GM12865 (cell line): ENCODE data around the gene BAZ1A.

Source experiments
- DNase-seq: peaks from one replicate; pipeline ENCODE4 v3.0.0; 2010; ENCODE audit warnings: low read depth
- H3K4me3 ChIP-seq: 2 replicates; pipeline ENCODE4 v1.5.1; 2011; ENCODE audit warnings: mild to moderate bottlenecking, low read depth, low read length, control low read depth
- CTCF ChIP-seq: IDR thresholded peaks from 2 replicates; pipeline ENCODE4 v1.5.1; 2011; ENCODE audit warnings: low read length, control low read depth, low read depth, inconsistent platforms; ENCODE audit not compliant: insufficient read depth; ENCODE audit errors: missing control alignments

The BAZ1A gene

GRCh38 chr14:34906287-34906686 lies 31.1 kb upstream of the BAZ1A start:
- H3K4me3 ChIP-seq, result no peak overlapping the region
- no peak for TF ChIP-seq CTCF
- DNase-seq, result no peak

- TF ChIP-seq CTCF, result no peak
- H3K4me3 ChIP-seq, result no peak overlapping the region
- no peak for DNase-seq
Observed at GRCh38 chr14:34895277-34895676, 20.1 kb upstream of the BAZ1A start.

GRCh38 chr14:34890937-34891336 lies 15.8 kb upstream of the BAZ1A start:
- DNase-seq, result no peak

GRCh38 chr14:34888186-34888585 lies 13.0 kb upstream of the BAZ1A start:
- no peak overlapping the region for H3K4me3 ChIP-seq

More at GRCh38 chr14:34890937-34891336, 15.8 kb upstream of the BAZ1A start:
- no peak for TF ChIP-seq CTCF
- no peak overlapping the region for H3K4me3 ChIP-seq

GRCh38 chr14:34883954-34884353 lies 8.8 kb upstream of the BAZ1A start:
- H3K4me3 ChIP-seq, result no peak overlapping the region
- DNase-seq, result no peak
- TF ChIP-seq CTCF, result no peak

More at GRCh38 chr14:34888186-34888585, 13.0 kb upstream of the BAZ1A start:
- no peak for TF ChIP-seq CTCF
- no peak for DNase-seq

- peak; percentile 67 for DNase-seq
- TF ChIP-seq CTCF, result no peak
Observed at GRCh38 chr14:34874386-34875030, 652 bp downstream of the BAZ1A start.

More at GRCh38 chr14:34874386-34875030, 652 bp downstream of the BAZ1A start:
- peak overlapping the region; percentile 98 for H3K4me3 ChIP-seq
